HG03139 (cell line): ENCODE measurements around the gene CDR2.
"Not testable (repeated sequence)": the region's sequence is repeated elsewhere in the genome, so short reads cannot be mapped to it uniquely, and the experiment has no call there.

Source experiments
- ATAC-seq: cut with Tn5 transposase; IDR thresholded peaks from one replicate; pipeline ENCODE4 v1.9.1; 2021; ENCODE audit not compliant: unreplicated experiment

Gene CDR2

GRCh38 chr16:22374311-22375116 is at the start of gene CDR2:
TSS of gene CDR2 (minus strand) at chr16:22374619. CDS start at chr16:22374309, 310 bp downstream.
- ATAC-seq = peak; percentile 91

DNA sequence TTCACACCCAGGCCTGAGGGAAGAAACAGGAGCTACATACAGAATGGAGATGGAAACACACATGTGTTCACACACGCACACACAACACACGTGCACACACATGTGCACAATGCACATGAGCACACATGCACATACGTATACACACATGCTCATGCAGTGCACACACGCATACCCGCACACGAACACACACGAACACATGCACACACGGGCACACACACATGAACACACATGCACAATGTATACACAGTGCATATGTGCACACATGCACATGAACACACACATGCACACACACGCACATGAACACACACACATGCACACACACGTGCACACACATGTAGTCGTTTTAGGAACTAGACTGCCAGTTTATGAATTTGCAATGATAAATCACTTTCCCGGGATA is 49.3 kb upstream of the CDR2 start:
- no peak for ATAC-seq

DNA sequence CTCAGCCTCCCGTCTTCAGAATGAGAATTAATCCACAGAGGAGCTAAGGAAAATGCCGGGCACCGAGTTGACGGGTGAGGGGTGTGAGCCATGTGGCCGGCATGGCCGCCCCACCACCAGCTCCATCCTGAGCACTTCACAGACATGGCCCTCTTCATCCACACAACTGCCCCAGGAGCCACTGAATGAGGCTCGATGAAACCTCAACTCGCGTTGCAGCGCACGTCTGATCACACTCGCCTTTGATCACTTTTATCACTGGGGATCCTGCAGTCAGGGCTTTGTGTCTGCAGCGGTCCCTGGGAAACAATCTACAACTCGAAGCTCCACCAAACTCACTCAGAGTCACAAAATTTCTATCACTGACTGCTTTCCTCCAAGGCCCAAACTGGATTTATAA is 46.7 kb upstream of the CDR2 start:
- no peak for ATAC-seq

DNA sequence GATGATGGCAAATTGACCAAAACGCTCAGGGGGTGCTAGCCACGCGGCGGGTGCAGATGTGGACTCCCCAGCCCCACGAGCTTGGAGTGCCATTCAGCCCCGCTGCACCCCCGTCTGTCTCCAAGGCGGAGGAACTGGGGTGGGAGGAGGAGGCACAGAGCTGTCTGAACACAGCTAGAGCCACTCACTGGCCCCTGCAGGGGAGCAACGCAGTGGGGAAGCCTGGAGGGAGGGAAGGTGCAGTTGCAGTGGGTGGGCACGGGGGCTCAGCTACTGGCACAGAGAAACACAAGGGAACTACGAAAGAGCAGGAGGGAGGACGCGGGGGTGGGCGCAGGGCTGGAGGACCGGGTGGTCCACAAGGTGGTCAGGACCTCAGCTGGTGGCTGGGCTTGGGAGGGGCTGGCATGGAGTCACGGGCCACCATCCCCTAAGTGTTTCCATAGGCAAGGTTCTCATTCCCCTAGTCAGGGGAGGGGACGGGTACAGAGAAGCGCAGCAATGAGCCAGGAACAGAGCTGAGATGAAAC is 46.3 kb upstream of the CDR2 start:
- ATAC-seq = no peak

- ATAC-seq = no peak
Measured at GRCh38 chr16:22419908-22420307, 45.5 kb upstream of the CDR2 start.

DNA sequence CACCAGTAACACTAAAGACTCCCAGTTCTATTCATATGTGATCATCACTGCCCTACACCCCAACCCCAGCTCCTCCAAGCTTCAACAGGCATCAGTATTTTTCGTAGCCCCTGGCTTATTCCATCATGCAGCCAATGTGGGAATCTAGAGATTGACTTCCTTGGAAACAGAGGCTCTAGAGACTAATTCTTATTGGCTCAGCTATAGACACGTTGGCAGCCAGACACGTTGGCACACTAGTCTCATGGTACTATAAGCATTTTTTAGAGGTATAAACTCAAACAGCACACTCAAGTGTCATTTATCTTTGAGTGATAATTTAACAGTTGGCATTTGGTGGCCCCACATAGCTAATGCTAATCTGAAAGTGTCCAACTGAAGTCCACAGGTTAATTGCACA is 44.4 kb upstream of the CDR2 start:
- no peak for ATAC-seq

DNA sequence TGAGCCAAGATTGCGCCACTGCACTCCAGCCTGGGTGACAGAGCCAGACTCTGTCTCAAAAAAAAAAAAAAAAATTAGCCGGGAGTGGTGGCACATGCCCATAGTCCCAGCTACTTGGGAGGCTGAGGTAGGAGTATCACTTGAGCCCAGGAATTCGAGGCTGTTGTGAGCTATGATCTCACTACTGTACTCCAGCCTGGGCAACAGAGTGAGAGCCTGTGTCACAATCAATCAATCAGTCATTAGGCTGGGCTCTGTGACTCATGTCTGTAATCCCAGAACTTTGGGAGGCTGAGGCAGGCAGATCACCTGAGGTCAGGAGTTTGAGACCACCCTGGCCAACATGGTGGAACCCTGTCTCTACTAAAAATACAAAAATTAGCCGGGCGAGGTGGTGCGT is 43.4 kb upstream of the CDR2 start:
- not testable (repeated sequence) for ATAC-seq

DNA sequence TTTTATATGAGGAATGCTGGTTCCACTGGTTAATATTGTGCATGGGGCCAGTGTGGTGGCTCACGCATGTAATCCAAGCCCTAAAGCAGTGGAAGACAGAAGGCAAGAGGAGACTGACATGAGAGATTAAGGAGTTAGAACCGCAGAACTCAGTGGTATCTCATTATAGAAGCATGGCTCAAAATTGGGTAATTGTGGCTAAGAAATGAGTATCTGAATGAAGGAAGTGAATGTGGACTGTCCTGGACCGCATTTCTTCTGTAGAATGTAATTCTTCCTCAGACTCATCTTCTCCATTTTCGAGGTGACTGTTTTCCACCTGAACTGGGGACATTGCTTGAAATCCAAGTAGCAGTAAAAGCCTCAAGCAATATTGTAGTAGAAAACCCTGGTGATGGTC is 42.6 kb upstream of the CDR2 start:
- no peak for ATAC-seq

DNA sequence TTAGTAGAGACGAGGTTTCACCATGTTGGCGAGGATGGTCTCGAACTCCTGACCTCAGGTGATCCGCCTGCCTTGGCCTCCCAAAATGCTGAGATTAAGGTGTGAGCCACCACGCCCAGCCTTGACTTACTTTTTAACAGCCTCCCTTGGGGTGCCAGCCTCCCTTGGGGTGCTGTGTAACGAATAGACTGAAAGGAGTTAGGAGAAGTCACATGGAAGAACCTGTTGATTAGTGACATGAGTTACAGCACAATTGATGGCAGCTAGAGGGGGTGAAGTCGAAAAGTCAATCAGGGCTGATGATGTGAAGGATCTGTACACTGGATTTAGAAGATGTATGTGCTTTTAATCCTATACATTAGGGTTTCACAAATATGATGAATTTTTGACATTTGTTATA is 39.4 kb upstream of the CDR2 start:
- ATAC-seq = no peak

GRCh38 chr16:22407486-22407885 is 33.1 kb upstream of the CDR2 start:
- no peak for ATAC-seq

- no peak for ATAC-seq
Measured at GRCh38 chr16:22402191-22402590, 27.8 kb upstream of the CDR2 start.

DNA sequence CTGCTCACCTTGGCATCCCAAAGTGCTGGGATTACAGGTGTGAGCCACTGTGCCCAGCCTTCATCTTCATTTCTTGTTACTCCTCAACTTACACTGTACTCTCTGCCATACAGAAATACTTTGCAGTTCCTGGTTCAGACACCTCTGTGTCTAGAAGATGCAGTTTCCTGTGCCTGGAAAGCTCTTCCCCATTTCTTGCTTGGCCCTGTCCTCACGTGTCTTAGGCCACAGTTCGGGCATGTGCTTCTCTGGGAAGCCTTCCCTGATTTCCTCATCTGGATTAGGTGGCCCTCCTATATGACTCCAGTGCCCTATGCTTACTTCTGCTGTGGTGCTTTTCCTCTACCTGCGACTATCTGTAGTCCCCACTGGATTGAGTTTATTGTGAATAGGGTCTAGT is 26.5 kb upstream of the CDR2 start:
- no peak for ATAC-seq

- ATAC-seq = no peak
Measured at GRCh38 chr16:22397931-22398330, 23.5 kb upstream of the CDR2 start.

DNA sequence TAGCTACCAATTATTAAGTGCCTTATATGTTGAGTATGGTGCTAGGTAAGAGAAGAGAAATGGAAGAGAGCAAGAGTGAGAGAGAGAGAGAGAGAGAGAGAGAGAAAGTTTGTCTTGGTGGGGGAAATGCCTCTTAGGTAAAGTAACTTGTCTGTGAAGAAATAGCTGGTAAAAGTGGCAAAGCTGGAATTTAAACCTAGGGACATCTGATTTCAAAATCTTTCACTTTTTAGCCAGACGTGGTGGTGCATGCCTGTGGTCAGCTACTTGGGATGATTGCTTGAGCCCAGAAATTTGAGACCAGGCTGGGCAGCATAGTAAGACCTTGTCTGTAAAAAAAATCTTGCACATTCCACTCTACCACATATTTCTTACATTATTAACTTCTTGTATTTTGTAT is 23.0 kb upstream of the CDR2 start:
- ATAC-seq = no peak

DNA sequence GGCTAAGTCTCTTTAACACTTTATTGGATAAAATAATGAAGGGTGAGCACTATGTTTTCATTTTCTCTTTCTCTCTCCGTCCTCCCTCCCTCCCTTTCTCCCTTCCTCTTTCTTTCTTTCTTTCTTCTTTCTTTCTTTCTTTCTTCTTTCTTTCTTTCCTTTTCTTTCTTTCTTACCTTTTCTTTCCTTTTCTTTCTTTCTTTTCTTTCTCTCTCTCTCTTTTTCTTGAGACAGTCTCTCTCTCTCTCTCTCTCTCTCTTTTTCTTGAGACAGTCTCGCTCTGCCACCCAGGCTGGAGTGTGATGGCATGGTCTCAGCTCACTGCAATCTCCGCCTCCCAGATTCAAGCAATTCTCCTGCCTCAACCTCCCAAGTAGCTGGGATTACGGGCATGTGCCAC is 21.5 kb upstream of the CDR2 start:
- ATAC-seq = no peak

DNA sequence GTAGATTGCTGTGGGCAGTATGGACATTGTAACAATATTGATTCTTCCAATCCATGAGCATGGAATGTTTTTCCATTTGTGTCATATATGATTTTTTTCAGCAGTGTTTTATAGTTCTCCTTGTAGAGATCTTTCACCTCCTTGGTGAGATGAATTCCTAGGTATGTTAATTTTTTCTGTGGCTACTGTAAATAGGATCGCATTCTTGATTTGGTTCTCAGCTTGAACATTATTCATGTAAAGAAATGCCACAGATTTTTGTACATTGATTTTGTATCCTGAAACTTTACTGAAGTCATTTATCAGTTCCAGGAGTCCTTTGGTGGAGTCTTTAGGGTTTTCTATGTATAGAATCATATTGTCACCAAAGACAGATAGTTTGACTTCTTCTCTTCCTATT is 19.7 kb upstream of the CDR2 start:
- no peak for ATAC-seq

GRCh38 chr16:22388101-22388644 is 13.8 kb upstream of the CDR2 start:
- ATAC-seq = no peak

- no peak for ATAC-seq
Measured at GRCh38 chr16:22386976-22387375, 12.6 kb upstream of the CDR2 start.

GRCh38 chr16:22385196-22385595 is 10.8 kb upstream of the CDR2 start:
- ATAC-seq = no peak

DNA sequence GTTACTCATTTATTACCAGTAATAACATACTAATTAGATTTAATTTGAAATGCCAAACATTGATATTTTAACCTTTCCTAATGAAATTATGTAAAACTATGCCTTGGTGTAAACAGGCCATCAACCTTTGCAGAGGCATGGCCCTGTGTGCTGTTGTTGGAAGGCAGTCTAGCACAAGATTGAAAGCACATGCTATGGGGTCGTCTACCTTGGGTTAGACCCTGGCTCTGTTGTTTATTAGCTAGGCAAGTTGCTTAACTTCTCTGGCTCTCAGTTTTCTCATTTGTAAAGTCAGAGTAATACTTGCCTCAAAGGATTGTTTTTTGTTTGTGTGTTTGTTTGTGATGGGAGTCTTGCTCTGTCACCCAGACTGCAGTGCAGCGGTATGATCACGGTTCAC is 9.4 kb upstream of the CDR2 start:
- ATAC-seq = no peak

DNA sequence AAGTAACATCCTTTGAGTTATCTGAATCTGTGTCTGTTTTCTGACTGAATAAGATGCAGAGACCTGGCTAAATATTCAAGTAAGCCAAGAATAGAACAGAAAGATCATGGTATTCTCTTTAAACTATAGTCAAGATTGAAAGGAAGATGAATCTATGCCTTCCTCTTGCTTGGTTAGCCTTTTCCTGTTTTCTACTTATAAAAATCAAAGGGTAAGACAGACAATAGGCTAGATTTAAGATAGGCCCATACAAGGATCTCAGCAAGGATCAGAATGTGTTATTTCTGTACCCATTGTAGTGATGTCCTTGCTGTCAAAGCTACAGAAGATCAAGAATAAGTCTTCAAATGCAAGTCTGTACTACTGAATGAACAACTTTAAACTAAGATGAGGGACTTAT is 7.0 kb upstream of the CDR2 start:
- ATAC-seq = no peak

GRCh38 chr16:22380529-22380928 is 6.1 kb upstream of the CDR2 start:
- ATAC-seq = no peak

- no peak for ATAC-seq
Measured at GRCh38 chr16:22379656-22380055, 5.2 kb upstream of the CDR2 start.
